Mesenteric fat pad (tissue), 1 donor: Measurements from ENCODE around the gene DES. TPM values are rescaled to one million over a fixed set of nuclear protein-coding genes. Genes with fewer than 3 reads are reported as not detected.

Experiments used
- DNase-seq: peaks from one replicate; pipeline ENCODE4 v3.0.0-alpha.2; 2020; ENCODE audit warnings: low spot score
- long read RNA-seq: library from polyadenylated mRNA; unstranded; transcript quantifications from one replicate; pipeline ENCODE4 v2.0.0, GENCODE V29; 2020
- total RNA-seq: library from RNA; stranded (reverse); fragmentation: NEBNext Ultra II Directional; extraction: Animal tissue kit (Norgen Biotek cat#: 25700); gene quantifications from one replicate; pipeline ENCODE4 v1.2.1, GENCODE V29; 2021
- donor health status: DM: yes; HTN: yes; CAD: no.

The DES gene
- total RNA-seq = 62.5 TPM
- long read RNA-seq, transcript DES-201 (9 exons, 2,248 nt) = major isoform, 491 of 515 reads
- long read RNA-seq, partial matches to known transcripts = 17 of 515 reads
- long read RNA-seq, other reads (novel, unspliced or antisense) = 7 of 515 reads

GRCh38 chr2:219418155-219419011, at the start of gene DES:
Gene DES (plus strand): TSS chr2:219418377. CDS start chr2:219418463, 86 bp downstream.
- DNase-seq = no peak

- DNase-seq = no peak
These were observed 49.4 kb upstream of the DES start for GRCh38 chr2:219368690-219369191.

- DNase-seq = no peak
These were observed 48.7 kb upstream of the DES start for GRCh38 chr2:219369447-219369861.

GRCh38 chr2:219378163-219378851, 39.9 kb upstream of the DES start:
- no peak for DNase-seq

GRCh38 chr2:219380926-219381325, 37.3 kb upstream of the DES start:
- no peak for DNase-seq

GRCh38 chr2:219381448-219381847, 36.7 kb upstream of the DES start:
- DNase-seq = no peak

GRCh38 chr2:219384083-219384713, 34.0 kb upstream of the DES start:
- no peak for DNase-seq

GRCh38 chr2:219384859-219385258, 33.3 kb upstream of the DES start:
- DNase-seq = no peak

GRCh38 chr2:219385958-219386520, 32.1 kb upstream of the DES start:
- DNase-seq = no peak

- no peak for DNase-seq
These were observed 31.5 kb upstream of the DES start for GRCh38 chr2:219386532-219387280.

- DNase-seq = peak; percentile 98
These were observed 30.7 kb upstream of the DES start, which contains the start of gene DNPEP for GRCh38 chr2:219387306-219388120. Gene DNPEP (minus strand): TSS chr2:219387912. CDS start chr2:219387794, 118 bp downstream.

GRCh38 chr2:219388121-219388906, 29.9 kb upstream of the DES start:
- peak; percentile 99 for DNase-seq

GRCh38 chr2:219388907-219389156, 29.3 kb upstream of the DES start:
- DNase-seq = no peak

- DNase-seq = peak; percentile 59
These were observed 25.4 kb upstream of the DES start for GRCh38 chr2:219392754-219393153.

- DNase-seq = peak; percentile 82
These were observed 23.1 kb upstream of the DES start for GRCh38 chr2:219395056-219395455.

GRCh38 chr2:219395609-219396008, 22.6 kb upstream of the DES start:
- peak; percentile 24 for DNase-seq

GRCh38 chr2:219396863-219397457, 21.2 kb upstream of the DES start:
- peak; percentile 1 for DNase-seq

GRCh38 chr2:219398721-219399363, 19.3 kb upstream of the DES start:
- no peak for DNase-seq
